Astrocyte of the cerebellum (primary cell): ENCODE measurements around the gene ZNF343.
"Not testable (repeated sequence)": the region's sequence is repeated elsewhere in the genome, so short reads cannot be mapped to it uniquely, and the experiment has no call there.

Source experiments
- DNase-seq: peaks from one replicate; pipeline ENCODE4 v3.0.0-alpha.2; 2011; ENCODE audit warnings: low read depth
- H3K4me3 ChIP-seq: 2 replicates; pipeline ENCODE4 v1.5.1; 2011; ENCODE audit warnings: mild to moderate bottlenecking, low read depth, low read length, moderate library complexity
- in situ Hi-C: cut with HindIII; loops from 2 replicates; pipeline ENCODE4 v1.10.0; 2017; ENCODE audit warnings: low sequenced_read_pairs
- TF ChIP-seq, protein P1 (sequence below): IDR thresholded peaks from 2 replicates; pipeline ENCODE4 v1.5.1; 2012; ENCODE audit warnings: low read length, low read depth, moderate library complexity, mild to moderate bottlenecking; ENCODE audit errors: missing control alignments

The ZNF343 gene

DNA sequence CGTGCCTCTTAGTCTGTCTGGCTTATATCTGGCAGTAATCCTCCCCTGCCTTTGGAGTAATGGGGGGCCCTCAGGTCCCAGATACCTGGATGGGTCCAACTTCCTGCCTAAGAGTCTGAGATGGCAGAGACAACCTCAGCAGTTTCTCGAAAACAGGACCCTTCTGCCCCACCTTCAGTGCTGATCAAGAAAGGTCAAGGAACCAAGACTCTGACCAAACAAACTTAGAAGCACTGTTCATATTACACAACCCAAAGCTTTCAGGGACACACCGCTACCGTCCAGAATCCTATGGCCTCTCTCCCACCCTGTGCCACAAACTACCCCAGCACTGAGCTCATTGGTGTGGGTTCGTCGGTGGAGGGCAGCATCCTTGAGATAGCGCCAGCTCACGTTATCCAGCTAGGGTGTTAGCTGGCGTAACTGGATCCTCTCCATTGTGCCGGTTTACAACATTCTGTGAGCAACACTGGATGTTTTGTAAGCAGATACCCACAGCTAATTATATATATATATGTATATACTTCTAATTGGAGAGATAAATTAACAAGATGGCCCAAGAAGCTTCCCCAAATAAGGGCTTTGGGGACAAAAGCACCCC, 20.1 kb upstream of the ZNF343 start:
- TF ChIP-seq, protein P1, sequence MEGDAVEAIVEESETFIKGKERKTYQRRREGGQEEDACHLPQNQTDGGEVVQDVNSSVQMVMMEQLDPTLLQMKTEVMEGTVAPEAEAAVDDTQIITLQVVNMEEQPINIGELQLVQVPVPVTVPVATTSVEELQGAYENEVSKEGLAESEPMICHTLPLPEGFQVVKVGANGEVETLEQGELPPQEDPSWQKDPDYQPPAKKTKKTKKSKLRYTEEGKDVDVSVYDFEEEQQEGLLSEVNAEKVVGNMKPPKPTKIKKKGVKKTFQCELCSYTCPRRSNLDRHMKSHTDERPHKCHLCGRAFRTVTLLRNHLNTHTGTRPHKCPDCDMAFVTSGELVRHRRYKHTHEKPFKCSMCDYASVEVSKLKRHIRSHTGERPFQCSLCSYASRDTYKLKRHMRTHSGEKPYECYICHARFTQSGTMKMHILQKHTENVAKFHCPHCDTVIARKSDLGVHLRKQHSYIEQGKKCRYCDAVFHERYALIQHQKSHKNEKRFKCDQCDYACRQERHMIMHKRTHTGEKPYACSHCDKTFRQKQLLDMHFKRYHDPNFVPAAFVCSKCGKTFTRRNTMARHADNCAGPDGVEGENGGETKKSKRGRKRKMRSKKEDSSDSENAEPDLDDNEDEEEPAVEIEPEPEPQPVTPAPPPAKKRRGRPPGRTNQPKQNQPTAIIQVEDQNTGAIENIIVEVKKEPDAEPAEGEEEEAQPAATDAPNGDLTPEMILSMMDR: no peak
- in situ Hi-C loops: no loop called here
- no peak for DNase-seq
- H3K4me3 ChIP-seq: no peak overlapping the region

DNA sequence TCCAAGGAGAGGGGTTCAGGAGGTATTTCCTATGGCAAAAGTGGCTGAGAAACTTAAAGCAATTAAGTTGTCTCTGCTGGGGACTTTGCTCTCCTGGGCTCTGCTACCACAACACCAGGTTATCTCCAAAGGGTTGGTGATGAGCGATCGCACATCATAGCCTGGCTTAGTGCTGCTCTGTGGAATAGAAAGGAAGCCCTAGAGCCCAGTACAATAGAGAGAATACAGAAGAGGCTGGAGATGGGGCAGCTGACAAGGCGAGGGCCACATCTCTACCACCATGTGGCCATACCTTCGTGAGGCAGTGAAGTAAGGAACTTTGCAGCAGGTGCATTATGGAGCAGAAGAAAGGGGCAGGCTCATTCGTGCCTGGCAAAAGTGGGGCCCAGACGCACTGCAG, 19.0 kb upstream of the ZNF343 start:
- no peak overlapping the region for H3K4me3 ChIP-seq
- TF ChIP-seq, protein P1: no peak
- in situ Hi-C loops: no loop called here
- no peak for DNase-seq

DNA sequence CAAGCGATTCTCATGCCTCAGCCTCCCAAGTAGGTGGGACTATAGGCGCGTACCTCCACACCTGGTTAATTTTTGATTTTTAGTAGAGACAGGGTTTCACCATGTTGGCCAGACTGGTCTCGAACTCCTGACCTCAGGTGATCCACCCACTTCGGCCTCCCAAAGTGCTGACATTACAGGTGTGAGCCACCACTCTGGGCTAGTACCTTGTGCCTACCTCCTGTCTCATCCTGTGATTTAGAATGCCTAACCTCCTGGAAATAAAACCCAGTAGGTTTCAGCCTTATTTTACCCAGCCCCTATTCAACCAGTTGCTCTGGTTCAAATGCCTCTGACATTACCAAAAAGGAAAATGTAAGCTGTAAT, 17.5 kb upstream of the ZNF343 start:
- DNase-seq, H3K4me3 ChIP-seq, in situ Hi-C loops: not testable (repeated sequence)

DNA sequence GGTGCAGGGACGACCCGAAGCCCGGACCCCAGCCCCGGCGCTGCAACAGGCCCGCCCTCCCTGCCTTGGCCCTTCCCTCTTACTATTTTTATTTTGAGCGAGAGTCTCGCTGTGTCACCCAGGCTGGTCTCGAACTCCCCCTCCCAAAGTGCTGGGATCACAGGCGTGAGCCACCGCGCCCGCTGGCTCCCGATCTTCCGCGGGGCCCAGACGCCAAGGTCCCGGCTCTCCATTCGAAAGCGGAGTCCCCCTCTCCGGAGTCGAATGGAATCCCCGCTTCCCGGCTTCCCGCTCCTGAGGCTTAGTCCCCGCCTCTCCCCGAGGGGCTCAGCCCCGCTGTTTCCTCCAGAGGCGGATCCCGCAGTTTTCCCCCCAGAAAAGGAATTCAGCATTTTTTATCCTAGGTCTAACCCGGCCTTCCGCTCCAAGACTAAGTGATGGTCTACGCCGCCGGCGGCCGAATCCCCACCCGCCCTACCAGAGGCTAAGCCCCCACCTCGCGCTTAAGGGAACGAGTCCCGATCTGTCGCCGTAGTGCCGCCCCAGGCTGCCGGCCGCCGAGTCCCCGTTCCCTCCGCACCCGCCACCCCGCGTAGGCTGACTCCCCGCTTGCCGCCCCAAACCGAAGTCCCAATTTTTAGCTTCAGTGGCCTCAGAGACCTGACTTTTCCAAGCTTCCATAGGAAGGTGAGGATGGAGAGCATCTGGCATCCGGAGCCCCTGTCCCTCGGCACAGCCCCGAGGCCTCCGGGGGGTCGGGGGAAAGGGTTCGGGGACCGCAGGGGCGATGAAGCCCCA, 16.2 kb upstream of the ZNF343 start:
- TF ChIP-seq, protein P1: no peak
- H3K4me3 ChIP-seq: peak overlapping the region; percentile 85
- peak; percentile 8 for DNase-seq
- in situ Hi-C loops: no loop called here

DNA sequence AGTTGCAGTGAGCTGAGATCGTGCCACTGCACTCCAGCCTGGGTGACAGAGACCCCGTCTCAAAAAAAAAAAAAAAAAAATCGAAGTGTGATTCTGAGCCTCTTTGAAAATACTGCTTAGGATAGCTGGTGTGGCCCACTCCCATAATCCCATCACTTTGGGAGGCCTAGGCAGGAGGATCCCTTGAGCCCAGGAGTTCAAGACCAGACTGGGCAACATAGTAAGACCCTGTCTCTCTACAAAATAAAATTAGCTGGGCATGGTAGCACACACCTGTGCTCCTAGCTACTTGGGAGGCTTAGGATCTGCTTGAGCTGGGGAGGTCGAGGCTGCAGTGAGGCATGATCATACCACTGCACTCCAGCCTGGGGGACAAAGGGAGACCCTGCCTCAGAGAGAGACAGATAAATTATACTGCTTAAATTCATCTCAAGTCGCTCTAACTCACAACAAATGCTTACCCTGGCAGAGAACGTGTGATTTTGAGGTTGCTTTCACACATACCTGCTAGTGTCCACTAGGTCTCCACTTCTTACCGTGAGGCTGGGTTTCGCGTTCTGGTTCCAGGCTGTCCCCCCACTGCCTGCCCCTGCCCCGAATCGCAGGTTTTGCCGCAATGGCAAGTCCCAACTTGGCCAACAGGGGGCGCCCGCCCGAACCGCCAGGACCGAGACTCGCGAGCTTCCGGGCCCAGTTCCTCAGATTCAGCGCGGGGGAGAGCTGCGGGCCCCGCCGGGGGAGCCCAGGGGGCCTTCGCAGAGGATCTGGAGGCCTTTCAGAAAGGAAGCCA, 15.4 kb upstream of the ZNF343 start:
- TF ChIP-seq, protein P1: peak; percentile 97
- peak; percentile 40 for DNase-seq
- peak overlapping the region; percentile 85 for H3K4me3 ChIP-seq
- in situ Hi-C loops: no loop called here

DNA sequence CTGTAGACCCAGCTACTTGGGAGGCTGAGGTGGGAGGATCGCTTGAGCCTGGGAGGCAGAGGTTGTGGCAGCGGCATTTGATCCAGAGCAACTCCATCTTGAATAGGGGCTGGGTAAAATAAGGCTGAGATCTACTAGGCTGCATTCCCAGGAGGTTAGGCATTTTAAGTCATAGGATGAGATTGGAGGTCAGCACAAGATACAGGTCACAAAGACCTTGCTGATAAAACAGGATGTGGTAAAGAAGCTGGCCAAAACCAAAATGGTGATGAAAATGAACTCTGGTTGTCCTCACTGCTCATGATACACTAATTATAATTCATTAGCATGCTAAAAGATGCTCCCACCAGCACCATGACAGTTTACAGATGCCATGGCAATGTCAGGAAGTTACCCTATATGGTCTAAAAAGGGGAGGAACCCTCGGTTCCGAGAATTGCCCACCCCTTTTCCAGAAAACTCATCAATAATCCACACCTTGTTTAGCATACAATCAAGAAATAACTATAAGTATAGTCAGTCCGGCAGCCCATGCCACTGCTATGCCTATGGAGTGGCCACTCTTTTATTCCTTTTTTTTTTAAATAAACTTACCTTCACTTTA, 14.2 kb upstream of the ZNF343 start:
- H3K4me3 ChIP-seq, DNase-seq, in situ Hi-C loops: not testable (repeated sequence)

DNA sequence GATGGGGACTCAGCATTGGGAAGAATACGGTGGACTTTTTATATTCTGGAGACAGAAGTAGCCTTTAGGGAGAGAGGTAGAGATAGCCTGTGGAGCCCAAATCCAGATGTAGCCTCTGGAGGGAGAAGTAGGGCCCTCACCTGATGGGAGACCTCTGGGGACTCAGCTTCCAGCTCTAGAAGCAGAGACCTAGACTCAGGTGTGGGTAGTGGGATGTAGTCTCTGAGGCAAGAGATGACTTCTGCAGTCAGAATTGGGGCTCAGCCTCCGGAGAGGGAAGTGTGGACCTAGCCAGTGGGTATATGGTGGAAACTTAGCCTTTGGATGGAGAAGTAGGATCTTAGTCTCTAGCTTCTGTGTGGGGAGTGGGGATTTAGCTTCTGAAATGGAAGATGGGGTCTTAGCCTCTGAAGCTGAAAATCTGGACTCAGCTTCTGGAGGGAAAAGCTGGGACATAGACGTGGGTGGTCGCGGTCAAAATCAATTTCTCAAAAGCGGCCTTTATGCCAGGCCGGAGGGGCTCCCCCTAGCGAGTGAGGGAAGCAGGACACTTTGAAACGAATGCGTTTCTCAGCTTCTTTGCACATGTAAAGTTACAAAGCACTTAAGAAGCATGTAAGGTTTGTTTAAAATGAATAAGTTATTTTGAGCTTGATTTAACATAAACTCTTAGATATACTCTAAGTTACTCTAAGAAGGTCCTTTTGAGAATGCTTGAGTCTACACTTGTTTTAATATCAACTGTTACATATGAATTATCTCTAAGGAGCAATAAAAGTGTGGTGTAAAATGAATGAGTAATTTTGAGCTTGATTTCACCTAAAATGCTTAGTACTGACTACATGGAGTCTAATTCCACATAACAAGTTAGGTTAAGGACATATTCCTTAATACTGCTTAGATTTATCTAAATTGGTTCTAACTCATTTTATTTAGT, 12.9 kb upstream of the ZNF343 start:
- peak; percentile 9 for DNase-seq
- TF ChIP-seq, protein P1: peak; percentile 93
- no peak overlapping the region for H3K4me3 ChIP-seq
- in situ Hi-C loops: no loop called here
